CD4-positive, alpha-beta T cell treated with Interleukin-2 at 100 ng/mL for 4 hours (primary cell): Measurements from ENCODE around the gene PMPCA.

Experiments used
- DNase-seq: peaks from one replicate; pipeline ENCODE4 v3.0.0-alpha.2; 2020; ENCODE audit warnings: low spot score

Gene PMPCA

DNA sequence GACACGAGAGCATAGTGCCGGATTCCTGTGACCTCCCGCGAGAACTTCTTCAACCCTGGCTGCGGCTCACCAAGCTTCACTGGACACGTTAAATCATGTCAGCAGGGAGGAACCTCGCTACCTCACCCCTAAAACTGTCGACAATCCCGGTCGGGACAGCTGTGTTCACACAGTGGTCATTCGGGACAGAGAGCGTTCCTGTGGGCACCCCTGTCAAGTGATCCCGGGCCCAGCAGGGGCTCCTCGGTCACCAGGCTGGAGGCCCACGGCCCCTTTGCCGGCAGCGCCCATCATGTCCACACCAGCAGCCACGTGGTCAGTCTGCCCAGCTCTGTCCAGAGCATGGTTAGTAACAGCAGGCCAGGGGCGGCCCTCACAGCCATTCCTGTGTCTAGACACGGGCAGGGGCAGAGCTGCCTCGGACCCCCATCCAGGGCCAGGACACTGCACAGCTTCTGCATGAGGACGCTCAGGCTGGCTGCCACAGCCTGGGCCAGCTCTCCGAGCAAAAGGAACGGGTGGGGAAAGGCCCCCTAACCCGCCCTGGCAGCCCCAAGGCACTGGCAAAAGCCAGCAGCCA, 25.7 kb downstream of the PMPCA start:
- DNase-seq = no peak

GRCh38 chr9:136437430-136437829, 27.0 kb downstream of the PMPCA start:
- DNase-seq = no peak

DNA sequence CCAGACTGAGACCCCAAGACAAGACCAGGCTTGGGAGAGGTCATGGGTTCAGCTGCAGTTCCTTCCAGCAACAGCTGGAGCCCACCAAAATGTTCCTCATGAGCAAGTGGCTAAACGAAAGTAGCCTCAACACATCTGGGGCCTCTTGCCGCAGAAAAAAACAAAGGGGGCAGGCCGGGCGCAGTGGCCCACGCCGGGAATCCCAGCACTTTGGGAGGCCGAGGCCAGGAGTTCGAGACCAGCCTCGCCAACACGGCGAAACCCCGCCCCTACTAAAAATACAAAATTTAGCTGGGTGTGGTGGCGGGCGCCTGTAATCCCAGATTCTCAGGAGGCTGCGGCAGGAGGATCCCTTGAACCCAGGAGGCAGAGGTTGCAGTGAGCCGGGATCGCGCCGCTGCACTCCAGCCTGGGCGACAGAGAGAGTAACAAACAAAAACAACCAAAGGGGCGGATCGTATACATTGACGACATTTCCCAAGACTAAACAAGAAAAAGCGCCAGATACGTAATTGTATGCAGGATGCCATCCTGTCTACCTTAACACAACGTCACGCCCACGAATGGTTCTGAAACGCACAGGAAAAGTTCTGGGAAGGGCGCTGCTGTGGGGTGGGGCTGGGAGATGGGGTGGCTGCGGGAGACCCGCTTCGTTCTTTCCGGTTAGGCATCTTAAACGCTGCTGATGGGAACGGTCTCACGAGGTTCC, 27.5 kb downstream of the PMPCA start:
- DNase-seq = peak; percentile 11

DNA sequence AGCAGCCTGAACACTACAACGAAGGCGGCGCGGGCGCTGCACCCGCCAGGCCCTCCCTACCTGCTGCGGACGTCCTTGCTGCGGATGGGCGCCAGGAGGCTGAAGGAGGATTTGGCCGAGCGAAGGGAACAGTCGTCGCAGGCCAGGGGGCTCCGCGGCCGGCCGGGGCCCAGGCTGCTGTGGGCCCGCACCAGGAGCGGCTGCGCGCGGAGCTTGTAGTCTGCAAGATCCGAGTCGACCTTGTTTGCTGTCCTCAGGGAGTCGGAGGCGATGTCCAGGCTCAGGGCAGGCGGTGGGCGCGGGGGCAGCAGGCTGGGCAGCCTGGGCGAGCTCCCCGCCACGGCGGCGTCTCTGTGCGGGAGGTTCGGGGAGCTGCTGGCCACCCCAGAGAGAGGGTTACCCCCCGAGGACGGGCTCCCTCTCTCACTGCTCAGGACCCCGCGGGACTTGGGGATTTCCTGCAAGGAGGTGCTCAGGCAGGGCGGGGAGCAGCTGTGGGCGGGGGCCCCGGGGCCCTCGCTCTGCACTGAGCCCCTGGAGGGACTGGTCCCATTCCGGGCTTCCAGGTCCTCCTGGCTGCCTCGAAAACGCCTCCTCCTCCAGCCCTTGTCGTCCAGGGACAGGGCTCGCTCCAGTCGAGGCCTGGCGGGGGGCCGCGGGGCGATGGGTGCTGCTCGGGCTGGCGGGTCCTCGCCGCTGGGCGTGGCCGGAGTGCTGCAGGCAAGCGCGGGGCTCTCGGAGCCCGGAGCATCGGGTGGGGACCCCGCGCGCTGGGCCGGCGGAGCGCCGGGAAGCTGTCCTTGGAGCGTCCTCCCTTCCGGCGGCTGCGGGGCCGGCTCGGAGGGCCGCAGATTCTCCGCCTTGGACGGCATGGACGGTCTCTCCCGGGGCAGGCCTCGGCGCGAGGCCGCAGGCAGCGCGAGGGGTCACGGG, 28.4 kb downstream of the PMPCA start:
- DNase-seq = peak; percentile 56

DNA sequence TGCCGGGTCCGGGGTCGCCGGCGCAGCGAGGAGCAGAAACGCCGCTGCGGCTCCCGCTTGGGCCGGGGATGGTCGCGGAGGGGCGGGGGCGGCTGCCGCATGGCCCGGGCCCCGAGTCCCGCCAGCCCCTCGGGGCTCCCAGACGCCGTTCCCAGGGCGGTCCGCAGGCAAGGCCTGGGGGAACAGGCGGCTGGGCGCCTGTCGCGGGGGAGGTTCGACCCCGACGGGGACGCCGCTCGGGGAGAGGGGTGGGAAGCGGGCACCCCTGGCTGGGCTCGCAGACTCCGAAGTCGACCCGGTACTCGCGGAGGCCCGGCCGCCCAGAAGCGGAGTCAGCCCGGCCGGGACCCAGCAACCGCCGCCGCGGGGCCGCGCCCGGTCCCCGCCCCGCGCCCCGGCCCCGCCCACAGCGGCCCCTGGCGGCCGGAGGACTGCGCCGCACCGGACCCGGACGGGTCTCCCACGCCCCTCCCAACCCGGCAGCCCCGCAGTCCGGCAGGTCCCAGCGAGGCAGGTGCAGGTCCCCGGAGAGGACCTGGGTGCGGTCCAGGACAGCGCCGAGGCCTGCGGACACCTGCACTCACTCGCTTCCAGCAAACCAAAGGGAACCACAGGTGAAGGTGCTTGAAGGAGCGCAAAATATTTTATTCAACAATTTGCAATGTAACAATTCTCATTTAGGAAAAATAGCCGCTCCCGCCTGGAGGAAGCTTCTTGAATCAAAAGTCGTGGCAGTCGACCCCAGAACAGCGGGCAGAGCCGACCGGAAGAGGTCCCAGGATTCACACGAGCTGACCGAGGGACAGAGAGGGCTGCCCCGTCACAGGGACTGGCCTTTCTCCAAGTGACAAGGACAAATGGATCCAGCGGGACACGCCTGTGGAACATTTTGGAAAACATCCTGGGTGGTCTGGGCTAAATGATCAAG, 29.3 kb downstream of the PMPCA start, which contains the start of gene INPP5E:
TSS of gene INPP5E (minus strand) at position 365 of the 928 bp plus-strand sequence. CDS start 426 bp downstream, outside the sequence.
- DNase-seq = peak; percentile 86

GRCh38 chr9:136441191-136441680, 30.8 kb downstream of the PMPCA start:
- DNase-seq = no peak

DNA sequence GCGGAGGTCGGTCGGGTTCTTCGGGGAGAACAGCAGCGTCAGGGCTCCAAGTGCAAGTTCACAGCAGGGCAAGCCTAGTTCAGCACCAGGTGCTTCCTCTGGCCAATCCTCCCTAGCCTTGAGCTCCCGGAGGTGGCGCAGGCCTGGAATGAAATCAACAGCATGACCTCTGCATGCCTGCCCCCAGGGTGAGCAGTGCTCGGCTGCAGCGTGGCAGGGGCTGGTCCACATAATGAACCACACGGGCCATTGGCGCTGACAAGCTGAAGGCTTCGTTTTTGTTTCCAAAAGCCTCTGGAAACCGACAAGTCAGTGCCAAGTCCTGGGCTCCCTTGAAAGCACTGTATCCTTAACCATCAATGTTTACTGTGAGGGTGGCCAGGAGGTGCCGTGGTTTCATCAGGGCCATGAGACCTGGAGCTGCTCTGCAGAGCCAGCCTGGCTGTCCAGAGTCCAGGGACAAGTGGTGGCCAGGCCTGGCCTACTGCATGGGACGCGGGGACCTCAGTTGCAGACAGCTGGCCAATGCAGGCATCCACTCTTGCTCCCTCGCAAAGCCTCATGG, 31.3 kb downstream of the PMPCA start:
- no peak for DNase-seq

DNA sequence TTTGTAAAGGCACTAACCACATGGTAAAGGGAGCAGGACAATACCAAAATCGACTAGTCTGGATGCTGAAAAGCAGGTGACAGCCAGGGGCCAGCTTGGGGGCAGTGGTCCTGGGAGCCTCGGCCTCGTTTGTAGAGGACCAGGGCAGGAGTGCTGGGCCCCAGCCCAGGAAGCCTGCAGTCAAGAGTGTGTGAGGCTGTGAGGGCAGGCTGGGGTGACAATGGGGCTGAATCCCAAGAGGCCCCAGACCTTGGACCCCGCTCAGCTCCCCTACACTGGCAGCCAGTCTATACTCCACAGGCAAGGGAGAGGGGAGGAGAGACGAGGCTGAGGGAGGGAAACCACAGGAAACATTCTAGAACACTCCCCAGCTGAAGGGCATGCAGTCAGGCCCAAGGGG, 31.8 kb downstream of the PMPCA start:
- DNase-seq = no peak

GRCh38 chr9:136443087-136443486, 32.6 kb downstream of the PMPCA start:
- no peak for DNase-seq

- DNase-seq = no peak
Measured at GRCh38 chr9:136443687-136444086, 33.2 kb downstream of the PMPCA start.

- no peak for DNase-seq
Measured at GRCh38 chr9:136444102-136444501, 33.6 kb downstream of the PMPCA start.

GRCh38 chr9:136445799-136446198, 35.3 kb downstream of the PMPCA start:
- no peak for DNase-seq

DNA sequence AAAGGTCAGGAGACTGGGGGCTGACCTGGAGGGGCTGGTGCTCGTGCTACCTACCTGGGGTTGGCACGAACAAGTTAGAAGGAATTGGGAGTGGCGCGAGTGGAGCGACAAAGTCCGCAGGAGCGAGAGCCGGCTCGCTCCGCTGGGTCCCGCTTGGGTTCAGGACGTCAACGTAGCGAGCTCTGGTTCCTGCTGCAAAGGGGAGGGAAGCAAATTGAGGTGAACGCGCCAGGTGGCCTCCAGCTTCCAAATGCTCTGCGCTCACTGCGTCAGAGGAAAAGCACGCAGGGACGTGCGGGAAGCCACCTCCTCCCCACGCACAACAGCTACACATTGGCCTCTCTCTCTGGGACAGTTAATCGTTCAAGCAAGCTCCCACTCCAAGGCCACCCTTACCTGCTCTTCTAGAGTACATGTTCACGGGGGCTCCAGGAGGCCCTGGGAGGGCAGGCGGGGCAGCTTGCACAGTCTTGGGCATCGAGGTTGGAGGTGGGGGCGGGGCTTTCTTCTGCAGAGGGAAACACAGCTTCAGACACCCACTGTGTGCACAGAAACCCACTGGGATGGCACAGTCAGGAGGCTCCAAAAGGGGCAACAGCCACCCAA, 36.8 kb downstream of the PMPCA start:
- DNase-seq = no peak

GRCh38 chr9:136448655-136449054, 38.2 kb downstream of the PMPCA start:
- DNase-seq = no peak

DNA sequence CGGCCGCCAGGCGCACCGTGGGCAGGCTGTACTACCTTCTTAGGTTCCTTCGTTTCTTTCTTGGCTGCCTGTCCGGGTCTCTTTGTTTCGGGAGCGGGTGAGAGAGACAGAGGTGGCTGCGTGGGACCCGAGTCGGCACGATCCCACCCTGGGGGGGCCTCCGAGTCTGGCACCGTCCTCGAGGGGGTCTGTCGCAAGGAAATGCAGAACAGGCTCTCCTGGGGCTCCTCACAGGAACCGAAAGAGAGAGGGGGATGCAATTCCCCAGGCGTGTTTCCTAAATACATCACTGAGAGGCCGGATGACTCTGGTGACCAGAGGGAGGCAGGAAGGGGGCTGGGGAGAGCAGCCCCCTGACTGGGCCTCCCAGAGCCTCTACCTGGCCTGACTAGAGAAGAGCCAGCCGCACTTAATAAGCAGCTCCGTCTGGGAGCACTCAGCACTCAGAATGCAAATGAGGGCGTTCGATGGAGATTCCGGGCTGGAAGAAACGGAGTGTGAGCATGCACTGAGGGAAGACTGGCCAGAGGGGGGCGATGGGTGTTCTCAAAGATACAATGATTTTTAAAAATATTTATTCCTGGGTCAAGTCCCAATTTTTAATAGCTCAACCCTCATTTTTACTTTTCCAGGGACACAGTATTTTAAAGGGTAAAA, 40.9 kb downstream of the PMPCA start:
- DNase-seq = no peak

DNA sequence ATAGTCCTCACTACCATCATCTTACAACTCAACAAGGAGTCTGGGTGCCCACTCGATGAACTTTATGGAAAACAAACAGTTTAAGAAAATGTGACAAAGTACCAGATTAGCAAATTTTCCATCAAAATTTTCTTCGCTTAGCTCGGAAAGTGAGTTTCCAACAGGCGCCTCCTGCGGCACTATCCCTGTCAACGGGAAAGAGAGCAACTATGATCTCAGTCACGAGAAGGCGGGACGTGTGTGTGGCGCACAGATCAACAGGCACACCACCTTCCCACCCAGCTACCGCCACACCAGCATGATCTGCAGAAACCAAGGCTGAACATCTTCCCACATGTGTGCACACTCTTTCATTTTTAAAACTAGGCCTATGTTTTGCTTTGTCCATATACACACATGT, 42.9 kb downstream of the PMPCA start:
- DNase-seq = no peak

DNA sequence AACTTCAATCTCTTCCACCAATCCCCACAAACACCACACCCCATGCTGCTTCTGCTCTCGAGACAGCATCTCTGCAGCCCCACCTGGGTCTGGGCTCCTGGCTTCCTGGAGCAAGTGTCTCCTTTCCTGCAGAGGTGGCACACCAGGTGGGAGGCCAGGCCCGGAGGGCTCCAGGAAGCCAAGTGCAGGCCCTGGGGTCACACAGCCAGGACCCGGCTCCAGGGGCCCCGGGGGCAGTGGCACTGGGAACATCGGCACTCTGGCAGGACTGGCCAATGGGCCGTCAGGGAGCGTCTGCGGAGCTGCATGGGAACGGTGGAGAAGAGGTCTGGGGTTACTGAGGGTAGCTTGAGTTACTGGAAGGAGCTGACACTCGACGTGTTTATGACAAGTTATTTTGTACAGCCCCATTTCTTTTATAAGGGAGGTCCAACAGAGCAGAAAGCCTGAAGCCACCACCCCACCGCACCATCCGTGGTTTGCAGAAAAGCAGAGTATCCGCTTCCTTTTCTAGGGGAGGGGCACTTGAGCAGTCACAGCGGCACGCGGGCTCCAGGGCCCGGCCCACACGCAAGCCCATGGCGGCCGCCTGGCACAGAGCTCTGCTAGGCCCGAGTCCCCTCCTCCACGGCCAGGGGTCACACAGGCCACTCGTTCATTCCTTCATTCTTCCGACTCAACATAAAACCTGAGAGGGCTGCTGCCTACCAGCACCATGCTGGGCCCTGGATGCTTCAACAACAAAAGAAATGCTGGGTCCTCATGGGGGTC, 43.8 kb downstream of the PMPCA start:
- DNase-seq = no peak

DNA sequence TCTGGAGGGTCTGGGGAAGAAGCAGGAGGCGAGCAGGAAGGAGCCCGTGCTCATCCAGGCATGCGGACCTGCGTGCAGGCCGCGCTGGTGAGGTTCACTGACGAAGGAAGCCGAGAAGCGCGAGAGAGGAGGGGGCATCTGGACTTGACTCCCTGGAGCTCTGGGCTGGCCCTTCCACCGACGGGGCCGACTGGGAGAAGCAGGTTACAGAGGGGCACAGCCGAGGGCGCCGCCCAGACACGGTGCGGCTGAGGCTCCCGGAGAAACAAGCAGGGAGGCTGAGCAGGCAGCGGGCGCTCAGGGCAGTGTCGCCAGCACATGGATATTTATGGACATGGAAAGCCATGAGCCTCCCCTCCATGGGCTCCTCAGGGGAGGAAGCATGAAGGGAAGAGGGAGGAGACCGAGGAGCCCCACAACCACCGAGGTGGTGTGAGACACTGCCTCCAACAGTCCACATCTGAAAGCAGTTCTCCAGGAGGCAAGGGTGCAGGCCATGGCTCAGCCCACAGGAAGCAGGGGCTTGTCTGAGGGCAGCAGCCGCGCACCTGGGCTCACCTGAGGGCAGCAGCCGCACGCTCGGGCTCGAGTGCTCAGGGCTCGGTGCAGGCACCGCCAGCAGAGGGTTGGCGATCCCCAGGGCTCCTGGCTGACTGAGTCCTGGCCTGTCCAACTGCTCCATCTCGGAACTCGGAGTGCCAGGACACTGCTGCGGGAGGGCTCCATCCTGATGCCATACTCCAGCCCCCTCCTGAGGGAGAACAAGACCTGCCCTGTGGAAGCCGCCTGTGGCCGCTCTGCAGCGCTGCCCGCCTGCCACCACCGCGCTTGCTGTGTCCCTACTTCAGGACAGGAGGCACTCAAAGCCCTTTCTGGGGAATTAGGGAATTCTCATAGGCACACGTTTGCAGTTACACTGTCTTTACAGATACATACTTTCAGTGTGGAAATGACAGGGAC, 44.9 kb downstream of the PMPCA start:
- no peak for DNase-seq
